Activated CD8-positive, alpha-beta memory T cell treated with anti-CD3 and anti-CD28 coated beads, Interleukin-2, amount 50 U/mL, for 4 hours (primary cell): ENCODE results near the gene TMPRSS2.

Experiments used
- DNase-seq: peaks from one replicate; pipeline ENCODE4 v3.0.0-alpha.2; 2020

The TMPRSS2 gene

DNA sequence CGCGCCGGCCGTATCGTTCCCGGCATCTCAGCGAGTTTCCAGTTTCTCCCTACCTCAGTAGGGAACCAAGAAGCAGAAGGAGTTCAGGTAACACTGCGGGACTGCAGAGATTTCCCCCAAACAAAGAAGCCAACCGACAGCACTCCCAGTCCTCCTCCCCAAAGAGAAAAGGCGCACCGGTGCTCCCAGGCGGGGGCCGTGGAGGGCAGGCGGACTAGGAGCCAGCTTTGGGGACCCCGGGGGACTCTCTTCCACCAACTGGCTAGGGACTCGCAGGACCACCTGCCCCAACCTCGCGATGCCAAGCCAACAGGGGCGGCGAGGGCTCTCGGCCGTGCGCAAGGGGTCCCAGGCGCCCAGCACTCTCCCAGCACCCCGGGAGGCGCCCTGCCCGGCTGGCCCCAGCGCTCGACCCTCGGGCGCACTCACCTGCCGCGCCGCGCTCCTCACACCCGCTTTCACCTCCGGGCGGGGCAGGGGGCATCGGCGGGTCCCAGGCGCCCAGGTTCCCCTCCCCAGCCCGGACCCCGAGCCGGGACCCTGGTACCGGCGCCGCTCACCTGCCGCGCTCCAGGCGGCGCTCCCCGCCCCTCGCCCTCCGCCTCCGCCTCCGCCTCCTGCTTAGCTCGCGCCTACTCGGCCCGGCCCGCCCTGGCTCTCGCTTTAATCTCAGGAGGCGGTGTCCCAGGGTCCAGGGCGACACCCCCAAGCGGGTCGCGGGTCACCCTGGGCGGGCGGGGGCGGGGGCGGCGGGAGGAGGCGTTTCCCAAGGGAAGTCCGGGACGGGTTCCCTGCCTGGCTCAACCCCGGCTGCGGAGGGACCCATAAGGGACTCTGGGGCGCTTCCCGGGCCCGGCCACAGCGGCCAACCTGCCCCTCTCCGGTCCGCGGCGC, at the start of gene TMPRSS2:
Gene TMPRSS2, minus strand, starts transcription at position 638 of the 894 bp plus-strand sequence. CDS start 10,025 bp downstream, outside the sequence.
- DNase-seq, result no peak

GRCh38 chr21:41555057-41555456, 47.1 kb upstream of the TMPRSS2 start:
- DNase-seq, result no peak

- DNase-seq, result no peak
Measured at GRCh38 chr21:41552254-41552653, 44.3 kb upstream of the TMPRSS2 start.

GRCh38 chr21:41548781-41549180, 40.8 kb upstream of the TMPRSS2 start:
- DNase-seq, result no peak

- no peak for DNase-seq
Measured at GRCh38 chr21:41547111-41547510, 39.2 kb upstream of the TMPRSS2 start.

- no peak for DNase-seq
Measured at GRCh38 chr21:41545500-41546359, 37.8 kb upstream of the TMPRSS2 start.

GRCh38 chr21:41542727-41543126, 34.8 kb upstream of the TMPRSS2 start:
- no peak for DNase-seq

DNA sequence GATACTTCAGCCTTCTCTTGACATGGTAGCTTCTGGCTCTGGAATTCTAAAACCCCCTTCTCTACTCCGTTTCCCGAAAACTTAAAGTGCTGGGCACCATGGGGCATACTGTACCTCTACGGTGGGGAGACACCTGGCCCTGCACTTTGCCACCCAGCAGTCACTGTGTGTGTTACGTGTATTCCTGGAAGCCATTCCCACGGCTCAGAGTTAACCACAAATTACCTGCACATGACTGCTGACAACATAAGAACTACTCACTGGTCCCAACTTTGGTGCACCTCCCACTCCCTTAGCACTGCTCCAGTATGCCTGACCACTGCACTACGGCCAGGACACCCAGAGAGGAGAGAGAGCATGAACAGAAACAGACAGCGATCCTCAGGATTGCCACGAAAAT, 29.4 kb upstream of the TMPRSS2 start:
- DNase-seq, result no peak

DNA sequence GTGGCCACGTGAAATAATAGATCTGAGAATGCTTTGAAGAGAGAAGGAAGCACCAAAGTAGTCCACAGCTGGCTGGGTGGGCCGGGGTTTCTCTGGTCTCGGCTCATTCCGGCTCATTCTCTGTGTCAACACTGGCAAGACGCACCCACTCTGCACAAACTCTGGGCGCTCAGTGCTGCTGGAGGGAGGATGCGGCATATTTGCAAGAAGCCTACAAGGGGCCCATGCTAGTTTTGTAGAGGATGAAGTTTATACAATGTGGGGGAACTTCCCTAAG, 28.8 kb upstream of the TMPRSS2 start:
- DNase-seq, result no peak

DNA sequence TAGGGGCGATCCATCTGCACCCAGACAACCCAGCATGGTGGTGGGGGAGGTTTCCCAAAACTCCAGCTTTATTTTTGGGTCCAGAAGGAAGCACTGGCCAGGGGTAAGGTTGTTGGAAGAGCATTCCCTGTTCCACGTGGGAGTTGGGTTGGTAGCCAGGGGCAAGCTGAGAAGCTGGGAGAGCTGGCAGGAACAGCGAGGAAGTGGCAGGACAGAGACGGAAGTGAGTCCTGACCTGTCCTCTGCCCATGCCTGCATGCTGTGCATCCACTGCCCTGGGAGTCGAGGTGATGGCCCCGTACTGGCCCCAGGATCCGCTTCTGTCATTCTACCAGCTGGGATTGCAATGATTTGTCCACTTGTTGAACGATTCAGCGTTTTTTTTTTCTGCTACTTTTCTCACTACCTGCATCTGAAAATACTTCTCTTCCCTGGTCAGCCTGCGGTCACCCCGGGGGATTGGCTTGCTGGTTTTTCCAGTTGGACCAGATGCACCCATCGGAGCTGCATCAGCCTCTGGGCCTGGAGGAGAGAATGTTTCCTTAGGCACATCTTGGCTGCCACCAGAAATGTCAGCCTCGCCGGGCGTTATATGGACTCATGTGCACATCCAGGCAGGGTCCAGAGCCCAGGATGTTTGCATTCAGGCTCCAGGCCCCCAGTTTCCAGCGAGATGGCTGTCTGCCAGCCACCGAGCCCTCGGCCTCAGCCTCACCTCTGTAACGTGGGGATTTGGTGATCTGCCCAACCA, 28.3 kb upstream of the TMPRSS2 start:
- no peak for DNase-seq

- DNase-seq, result no peak
Measured at GRCh38 chr21:41530366-41530765, 22.4 kb upstream of the TMPRSS2 start.

DNA sequence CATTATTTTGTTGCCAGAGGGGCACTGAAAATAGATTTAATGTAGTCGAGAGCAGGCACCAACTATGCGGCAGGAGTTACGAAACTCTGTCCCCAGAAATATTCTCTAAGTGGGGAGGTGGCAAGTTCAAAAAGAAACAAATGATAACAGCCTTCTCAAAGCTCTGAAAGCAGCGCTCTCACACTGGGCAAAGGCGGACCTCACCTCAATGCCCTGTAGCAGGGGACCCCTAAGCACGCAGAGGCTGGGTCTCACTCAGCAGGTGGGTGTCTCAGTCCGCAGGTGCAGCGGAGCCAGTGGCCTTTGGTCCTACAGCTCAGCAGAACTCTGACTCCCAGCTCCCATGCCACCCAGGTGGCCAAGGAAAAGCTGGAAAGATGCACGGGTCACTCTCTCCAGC, 21.8 kb upstream of the TMPRSS2 start:
- DNase-seq, result no peak

- no peak for DNase-seq
Measured at GRCh38 chr21:41526478-41527087, 18.6 kb upstream of the TMPRSS2 start.

- DNase-seq, result no peak
Measured at GRCh38 chr21:41523175-41523574, 15.2 kb upstream of the TMPRSS2 start.

DNA sequence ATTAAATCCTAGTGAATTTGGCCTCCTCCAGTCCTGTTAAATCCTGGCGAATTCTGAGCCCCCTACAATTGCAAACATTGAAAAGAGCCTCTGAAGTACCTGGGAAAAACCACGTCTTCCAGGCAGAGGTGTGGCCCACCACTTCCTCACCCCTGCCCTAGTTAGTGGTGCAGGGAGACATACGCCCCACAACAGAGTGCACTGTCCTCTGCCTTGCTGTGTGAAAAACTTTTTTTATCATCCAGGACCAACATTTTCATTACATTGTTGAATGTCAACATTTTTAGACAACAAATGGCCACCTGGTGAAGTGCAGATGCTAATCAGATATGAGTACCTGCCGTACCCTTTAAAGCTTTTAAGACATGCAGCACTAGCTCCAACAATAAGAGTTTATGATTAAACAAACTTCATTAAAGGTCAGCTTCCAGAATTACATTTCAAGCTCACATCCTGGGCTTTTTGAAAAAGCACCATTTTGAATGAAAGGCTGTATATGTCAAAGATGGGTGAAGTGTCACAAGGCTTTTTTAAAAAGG, 13.6 kb upstream of the TMPRSS2 start:
- no peak for DNase-seq

DNA sequence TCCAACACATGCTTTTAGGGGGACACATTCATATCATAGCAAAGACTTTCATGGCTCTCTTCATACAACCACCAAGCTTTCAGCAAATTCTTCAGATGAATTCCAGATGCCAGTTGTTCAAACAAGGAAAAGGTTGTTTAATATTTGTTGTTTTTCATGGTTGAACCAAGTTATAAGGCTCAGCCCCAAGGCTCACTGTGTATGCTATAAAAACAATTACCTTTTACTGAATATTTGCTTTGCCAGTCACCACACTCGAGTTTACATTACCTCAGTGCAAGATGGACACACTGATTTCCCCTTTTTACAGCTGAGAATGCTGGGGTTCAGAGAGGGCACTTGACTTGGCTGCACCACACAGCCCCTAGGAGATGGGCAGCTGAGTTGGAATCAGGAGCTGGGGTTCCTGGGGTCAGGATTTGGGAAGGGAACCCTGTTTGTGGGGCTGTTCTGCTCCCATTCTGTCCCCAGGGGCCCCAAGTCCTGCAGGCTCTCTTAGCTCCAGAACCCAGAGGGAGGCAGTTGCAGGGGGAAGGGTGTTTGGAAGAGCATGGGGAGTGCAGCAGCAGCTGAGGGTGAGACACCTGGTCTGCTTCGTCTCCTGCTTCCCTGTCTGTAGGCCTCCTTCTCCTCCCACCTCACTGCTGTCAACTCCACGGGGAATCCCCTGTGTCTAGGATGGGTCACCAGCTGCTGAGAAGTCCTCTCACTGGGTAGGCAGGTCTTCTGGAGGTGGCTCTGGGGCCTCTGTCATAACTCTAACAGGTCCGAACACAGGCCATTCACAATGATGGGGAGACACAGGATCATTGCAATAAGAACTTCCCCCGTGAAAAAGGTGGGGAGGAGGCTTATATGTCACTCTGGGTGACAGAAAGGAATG, 12.8 kb upstream of the TMPRSS2 start:
- DNase-seq, result no peak

GRCh38 chr21:41519806-41520559, 12.0 kb upstream of the TMPRSS2 start:
- no peak for DNase-seq

GRCh38 chr21:41518757-41519156, 10.8 kb upstream of the TMPRSS2 start:
- DNase-seq, result no peak

DNA sequence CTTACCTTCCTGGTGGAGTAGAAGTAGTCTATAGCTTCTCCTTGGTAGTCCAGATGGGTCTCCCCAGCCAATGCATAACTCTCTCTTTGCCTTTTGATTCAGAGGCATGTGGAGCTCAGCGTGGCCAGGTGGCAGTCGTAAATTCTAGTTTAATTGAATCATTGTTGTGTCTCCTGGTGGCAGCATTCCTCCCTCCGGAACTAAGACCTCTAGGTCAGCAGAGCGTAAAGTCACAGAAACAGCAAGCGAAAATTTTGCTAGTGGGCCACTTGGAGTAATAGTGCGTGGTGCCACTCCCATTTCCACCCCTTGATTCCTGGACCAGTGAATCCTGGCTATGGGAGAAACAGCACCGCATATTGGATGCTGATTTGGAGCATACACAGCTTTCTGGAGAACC, 3.9 kb upstream of the TMPRSS2 start:
- no peak for DNase-seq

- no peak for DNase-seq
Measured at GRCh38 chr21:41510500-41510899, 2.5 kb upstream of the TMPRSS2 start.

DNA sequence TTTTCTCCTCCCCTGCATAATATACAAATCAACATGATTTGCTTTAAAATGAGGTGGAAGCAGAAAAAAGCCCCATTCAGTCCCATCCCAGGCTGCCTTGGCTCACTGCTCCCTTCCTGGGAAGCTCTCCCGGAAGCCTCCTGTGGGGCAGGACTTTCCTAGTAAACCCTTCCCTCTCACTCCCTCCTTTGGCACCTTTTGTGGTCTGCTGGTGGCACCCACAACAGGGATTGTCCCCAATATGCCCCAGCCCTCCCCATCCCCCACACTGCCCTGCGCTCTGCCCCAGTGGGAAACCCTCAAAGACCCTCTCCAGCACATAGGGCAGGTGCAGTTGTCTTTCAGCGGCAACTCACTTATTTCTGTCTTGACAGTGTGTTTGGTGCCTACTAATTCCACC, 1.8 kb upstream of the TMPRSS2 start:
- no peak for DNase-seq
